OCI-LY7 (cell line): ENCODE results near the gene SHROOM3. TPM values are rescaled to one million over a fixed set of nuclear protein-coding genes. Genes with fewer than 3 reads are reported as not detected.

Experiments
- BruUV-seq: library from RNA; stranded (reverse); fragments of 400-500 nt; replicated peaks from 2 replicates; lab custom pipeline; 2021; lab: Mats Ljungman, UMichigan
- CTCF ChIA-PET: fragments of 300-600 bp; sonication (Branson Sonifier 250); formaldehyde crosslinking; loops from one replicate; lab custom pipeline; 2022; ENCODE audit warnings: antibody characterized with exemption; ENCODE audit not compliant: unreplicated experiment; lab: Charles Lee
- POLR2A ChIA-PET: fragments of 300-600 bp; sonication (Branson Sonifier 250); formaldehyde crosslinking; loops from one replicate; lab custom pipeline; 2022; ENCODE audit warnings: antibody characterized with exemption; lab: Charles Lee
- DNase-seq: peaks from one replicate; pipeline ENCODE4 v3.0.0-alpha.2; 2015; ENCODE audit warnings: low spot score
- H2AFZ ChIP-seq: fragments of 200-600 bp; sonication (generic), shearing (Covaris generic); 2 replicates; pipeline ENCODE4 v1.6.1; 2014; ENCODE audit warnings: mild to moderate bottlenecking, antibody characterized with exemption, low read length, moderate library complexity
- H3K27ac ChIP-seq: fragments of 200-600 bp; sonication (generic); 2 replicates; pipeline ENCODE4 v1.5.1; 2014; ENCODE audit warnings: mixed run types, low read depth, mild to moderate bottlenecking, moderate library complexity, low read length, inconsistent platforms; ENCODE audit not compliant: poor library complexity, severe bottlenecking
- H3K36me3 ChIP-seq: fragments of 200-600 bp; sonication (generic); 2 replicates; pipeline ENCODE4 v1.6.1; 2014; ENCODE audit warnings: mild to moderate bottlenecking, antibody characterized with exemption, low read length, moderate library complexity, mixed read lengths; ENCODE audit not compliant: insufficient read depth
- H3K4me1 ChIP-seq: fragments of 200-600 bp; sonication (generic); 2 replicates; pipeline ENCODE4 v1.5.1; 2014; ENCODE audit warnings: mild to moderate bottlenecking, low read length; ENCODE audit not compliant: insufficient read depth, poor library complexity, severe bottlenecking
- H3K4me2 ChIP-seq: fragments of 200-600 bp; sonication (generic); 2 replicates; pipeline ENCODE4 v1.6.1; 2014; ENCODE audit warnings: mild to moderate bottlenecking, low read length
- H3K4me3 ChIP-seq: fragments of 200-600 bp; sonication (generic); 2 replicates; pipeline ENCODE4 v1.5.1; 2014; ENCODE audit warnings: mild to moderate bottlenecking, low read depth, low read length; ENCODE audit not compliant: poor library complexity, severe bottlenecking
- H3K79me2 ChIP-seq: fragments of 200-600 bp; sonication (generic); 2 replicates; pipeline ENCODE4 v1.6.1; 2016; ENCODE audit warnings: low read depth, mild to moderate bottlenecking, low read length, moderate library complexity, mixed read lengths; ENCODE audit not compliant: insufficient read depth
- H3K9me2 ChIP-seq: fragments of 200-600 bp; sonication (generic); 2 replicates; pipeline ENCODE4 v1.6.1; 2016; ENCODE audit warnings: mild to moderate bottlenecking, low read length, mixed read lengths; ENCODE audit not compliant: insufficient read depth
- H3K9me3 ChIP-seq: fragments of 200-600 bp; sonication (generic); 2 replicates; pipeline ENCODE4 v1.6.1; 2014; ENCODE audit warnings: mild to moderate bottlenecking, mixed run types, low read length, mixed read lengths
- H4K20me1 ChIP-seq: fragments of 200-600 bp; sonication (generic); 2 replicates; pipeline ENCODE4 v1.6.1; 2014; ENCODE audit warnings: mild to moderate bottlenecking, antibody characterized with exemption, low read length, moderate library complexity, mixed read lengths; ENCODE audit not compliant: insufficient read depth
- CTCF ChIP-seq: fragments of 200-600 bp; sonication (generic); conservative IDR thresholded peaks from 2 replicates; pipeline ENCODE4 v1.5.1; 2014; ENCODE audit warnings: mild to moderate bottlenecking, antibody characterized with exemption, low read length, moderate library complexity, mixed read lengths
- EZH2phosphoT487 ChIP-seq: fragments of 200-600 bp; sonication (generic); IDR thresholded peaks from 2 replicates; pipeline ENCODE4 v1.6.1; 2018; ENCODE audit warnings: low read depth, borderline replicate concordance, mild to moderate bottlenecking, mixed run types, antibody characterized with exemption, low read length, moderate library complexity, mixed read lengths
- intact Hi-C: fragments of 100-400 bp; cut with micrococcal nuclease; formaldehyde crosslinking; loops from one replicate; pipeline ENCODE4 v1.10.0; 2022; ENCODE audit not compliant: unreplicated experiment
- total RNA-seq, 2 experiments: library from RNA; depleted of rRNA in 1 of 2; stranded (reverse); fragments of >200 nt in 1 of 2; shearing (Covaris generic) in 1 of 2; gene quantifications; 2 replicates each; pipeline ENCODE4 v1.2.3, GENCODE V29; 2014 to 2022

SHROOM3 gene
- total RNA-seq, 2 experiments from 2014 or later, result not detected

- no peaks in the 10 kb centered on the region for H3K79me2 ChIP-seq
- CTCF ChIA-PET, result no interaction called here
- intact Hi-C loops, result no loop called here
- H3K36me3 ChIP-seq, result no peaks in the 10 kb centered on the region
- TF ChIP-seq EZH2phosphoT487 (no peak), CTCF (no peak)
- H3K4me1 ChIP-seq, result no peaks in the 10 kb centered on the region
- POLR2A ChIA-PET, result no interaction called here
- no peak overlapping the region for H3K4me2 ChIP-seq
- no peaks in the 10 kb centered on the region for H3K9me3 ChIP-seq
- no peak for DNase-seq
- no peak overlapping the region for H2AFZ ChIP-seq
- H4K20me1 ChIP-seq, result no peaks in the 10 kb centered on the region
- BruUV-seq, result no TSS peak
- H3K9me2 ChIP-seq, result no peaks in the 10 kb centered on the region
- no peak overlapping the region for H3K27ac ChIP-seq
- no peak overlapping the region for H3K4me3 ChIP-seq
These were observed 254.3 kb downstream of the SHROOM3 start for GRCh38 chr4:76689145-76689817.

GRCh38 chr4:76690011-76690905, 255.2 kb downstream of the SHROOM3 start:
- no peak overlapping the region for H3K4me3 ChIP-seq
- BruUV-seq, result no TSS peak

More at GRCh38 chr4:76690011-76690905, 255.2 kb downstream of the SHROOM3 start:
- Histone ChIP-seq H3K9me2 (no peaks in the 10 kb centered on the region), H3K36me3 (no peaks in the 10 kb centered on the region), H3K9me3 (no peaks in the 10 kb centered on the region), H3K4me2 (no peak overlapping the region), H2AFZ (no peak overlapping the region), H4K20me1 (no peaks in the 10 kb centered on the region), H3K27ac (no peak overlapping the region), H3K79me2 (no peaks in the 10 kb centered on the region), H3K4me1 (no peaks in the 10 kb centered on the region)
- CTCF ChIA-PET, result no interaction called here
- POLR2A ChIA-PET, result no interaction called here
- intact Hi-C loops, result no loop called here
- no peak for DNase-seq
- no peak for TF ChIP-seq EZH2phosphoT487
- no peak for TF ChIP-seq CTCF
